IMR-90 (cell line): ENCODE measurements around the gene GUCY1A2. TPM values are rescaled to one million over a fixed set of nuclear protein-coding genes. Genes with fewer than 3 reads are reported as not detected.

Experiments
- ATAC-seq: fragments of 200-7000 bp; cut with Tn5 transposase; 2 replicates; pipeline ENCODE4 v1.9.1; 2020; ENCODE audit warnings: low read depth, mild to moderate bottlenecking, moderate library complexity
- BruUV-seq: library from RNA; stranded (reverse); fragments of 400-500 nt; replicated peaks from 2 replicates; lab custom pipeline; 2021; lab: Mats Ljungman, UMichigan
- CTCF ChIA-PET: fragments of 300-600 bp; formaldehyde crosslinking; extraction: SDS; loops from one replicate; lab custom pipeline; 2021; ENCODE audit warnings: antibody characterized with exemption; lab: Yijun Ruan, JAX
- POLR2A ChIA-PET: fragments of 300-600 bp; sonication (Branson Sonifier 250); formaldehyde crosslinking; loops from one replicate; lab custom pipeline; 2022; ENCODE audit warnings: antibody characterized with exemption; ENCODE audit not compliant: unreplicated experiment; lab: Charles Lee
- DNase-seq: peaks from one replicate; pipeline ENCODE4 v3.0.0; 2013
- H2AFZ ChIP-seq: replicated peaks from 2 replicates; pipeline ENCODE3; 2013; ENCODE audit warnings: low read length, mild to moderate bottlenecking; ENCODE audit not compliant: poor library complexity
- H2AK5ac ChIP-seq: 2 replicates; pipeline ENCODE4 v1.6.1; 2013; ENCODE audit warnings: low read depth, low read length, inconsistent platforms
- H2AK9ac ChIP-seq: replicated peaks from 2 replicates; pipeline ENCODE3; 2013; ENCODE audit warnings: mild to moderate bottlenecking, low read depth, low read length, moderate library complexity; ENCODE audit not compliant: poor library complexity
- H2BK120ac ChIP-seq: 2 replicates; pipeline ENCODE4 v1.6.1; 2013; ENCODE audit warnings: low read depth, low read length, inconsistent platforms
- H2BK15ac ChIP-seq: 3 replicates; pipeline ENCODE4 v1.6.1; 2013; ENCODE audit warnings: low read depth, low read length, inconsistent platforms
- H2BK20ac ChIP-seq: 2 replicates; pipeline ENCODE4 v1.6.1; 2013; ENCODE audit warnings: low read depth, mild to moderate bottlenecking, inconsistent platforms, low read length, moderate library complexity
- H2BK5ac ChIP-seq: 2 replicates; pipeline ENCODE4 v1.6.1; 2013; ENCODE audit warnings: mild to moderate bottlenecking, low read depth, low read length, inconsistent platforms; ENCODE audit not compliant: poor library complexity, severe bottlenecking
- H3K14ac ChIP-seq: replicated peaks from 2 replicates; pipeline ENCODE4 v1.6.1; 2013; ENCODE audit warnings: low read depth, low read length, inconsistent platforms
- H3K18ac ChIP-seq: 2 replicates; pipeline ENCODE4 v1.6.1; 2013; ENCODE audit warnings: low read depth, low read length, control low read depth
- H3K23ac ChIP-seq: 2 replicates; pipeline ENCODE4 v1.6.1; 2013; ENCODE audit warnings: low read depth, low read length, inconsistent platforms
- H3K27ac ChIP-seq: 2 replicates; pipeline ENCODE4 v1.5.1; 2013; ENCODE audit warnings: mild to moderate bottlenecking, control low read depth, low read length; ENCODE audit not compliant: insufficient read depth
- H3K27me3 ChIP-seq: 2 replicates; pipeline ENCODE4 v1.6.1; 2013; ENCODE audit warnings: low read length; ENCODE audit not compliant: control insufficient read depth, insufficient read depth
- H3K36me3 ChIP-seq: 2 replicates; pipeline ENCODE4 v1.6.1; 2013; ENCODE audit warnings: low read length, mixed read lengths; ENCODE audit not compliant: control insufficient read depth, insufficient read depth
- H3K4ac ChIP-seq: 2 replicates; pipeline ENCODE4 v1.6.1; 2013; ENCODE audit warnings: low read depth, low read length, inconsistent platforms
- H3K4me1 ChIP-seq: 2 replicates; pipeline ENCODE4 v1.6.1; 2013; ENCODE audit warnings: low read length, mixed read lengths; ENCODE audit not compliant: control insufficient read depth, insufficient read depth
- H3K4me2 ChIP-seq: 2 replicates; pipeline ENCODE4 v1.6.1; 2013; ENCODE audit warnings: low read depth, mild to moderate bottlenecking, control low read depth, low read length, moderate library complexity
- H3K4me3 ChIP-seq: 2 replicates; pipeline ENCODE4 v1.5.1; 2013; ENCODE audit warnings: low read depth, mild to moderate bottlenecking, control low read depth, low read length, moderate library complexity; ENCODE audit not compliant: insufficient read depth
- H3K56ac ChIP-seq: 2 replicates; pipeline ENCODE4 v1.6.1; 2013; ENCODE audit warnings: low read length, inconsistent platforms; ENCODE audit not compliant: insufficient read depth; ENCODE audit errors: extremely low read depth
- H3K79me1 ChIP-seq, 2 experiments: 2 replicates each; pipeline ENCODE4 v1.6.1; 2013; ENCODE audit warnings: low read length in 2 of 2, inconsistent platforms in 1 of 2, low read depth in 1 of 2
- H3K9ac ChIP-seq: 2 replicates; pipeline ENCODE4 v1.6.1; 2013; ENCODE audit warnings: low read depth, low read length, control low read depth
- H3K9me1 ChIP-seq: 2 replicates; pipeline ENCODE4 v1.6.1; 2013; ENCODE audit warnings: low read length, inconsistent platforms; ENCODE audit not compliant: insufficient read depth
- H3K9me3 ChIP-seq: 2 replicates; pipeline ENCODE4 v1.6.1; 2013; ENCODE audit warnings: low read length; ENCODE audit not compliant: control insufficient read depth, insufficient read depth
- H4K20me1 ChIP-seq: 2 replicates; pipeline ENCODE4 v1.6.1; 2013; ENCODE audit warnings: low read length, inconsistent platforms; ENCODE audit not compliant: insufficient read depth
- H4K5ac ChIP-seq: 2 replicates; pipeline ENCODE4 v1.6.1; 2013; ENCODE audit warnings: mild to moderate bottlenecking, low read depth, low read length, control low read depth
- H4K8ac ChIP-seq, 2 experiments: 2 replicates each; pipeline ENCODE4 v1.6.1; 2013; ENCODE audit warnings: low read depth in 2 of 2, low read length in 2 of 2, control low read depth in 1 of 2, inconsistent platforms in 1 of 2
- H4K91ac ChIP-seq: 2 replicates; pipeline ENCODE4 v1.6.1; 2013; ENCODE audit warnings: low read depth, low read length, inconsistent platforms; ENCODE audit not compliant: insufficient read depth
- BHLHE40 ChIP-seq: fragments of 150-350 bp; IDR thresholded peaks from 2 replicates; pipeline ENCODE4 v1.6.1; 2016; ENCODE audit warnings: mild to moderate bottlenecking, low read depth, low read length
- CEBPB ChIP-seq: IDR thresholded peaks from 2 replicates; pipeline ENCODE4 v1.6.1; 2012; ENCODE audit warnings: low read depth, low read length, improper control_type of control experiment
- CHD1 ChIP-seq: IDR thresholded peaks from 2 replicates; pipeline ENCODE4 v1.6.1; 2012; ENCODE audit warnings: low read depth, low read length, improper control_type of control experiment
- FOS ChIP-seq: fragments of 150-350 bp; IDR thresholded peaks from 2 replicates; pipeline ENCODE4 v1.6.1; 2016; ENCODE audit warnings: low read depth, low read length
- MAFK ChIP-seq: IDR thresholded peaks from 2 replicates; pipeline ENCODE4 v1.6.1; 2012; ENCODE audit warnings: low read depth, low read length, improper control_type of control experiment
- MAZ ChIP-seq: IDR thresholded peaks from 2 replicates; pipeline ENCODE4 v1.6.1; 2012; ENCODE audit warnings: low read depth, mild to moderate bottlenecking, low read length, improper control_type of control experiment, moderate library complexity, borderline replicate concordance
- MXI1 ChIP-seq: IDR thresholded peaks from 2 replicates; pipeline ENCODE4 v1.6.1; 2012; ENCODE audit warnings: low read depth, mild to moderate bottlenecking, low read length, moderate library complexity, borderline replicate concordance
- NFE2L2 ChIP-seq: fragments of 150-350 bp; IDR thresholded peaks from 2 replicates; pipeline ENCODE4 v1.6.1; 2016; ENCODE audit warnings: low read depth, mild to moderate bottlenecking, low read length
- POLR2A ChIP-seq: IDR thresholded peaks from 2 replicates; pipeline ENCODE4 v1.6.1; 2012; ENCODE audit warnings: mild to moderate bottlenecking, low read depth, low read length
- RAD21 ChIP-seq: IDR thresholded peaks from 2 replicates; pipeline ENCODE4 v1.6.1; 2012; ENCODE audit warnings: low read length, improper control_type of control experiment
- RCOR1 ChIP-seq: IDR thresholded peaks from 2 replicates; pipeline ENCODE4 v1.6.1; 2012; ENCODE audit warnings: mild to moderate bottlenecking, low read length, improper control_type of control experiment; ENCODE audit not compliant: insufficient replicate concordance
- SMC3 ChIP-seq: fragments of 150-350 bp; IDR thresholded peaks from 2 replicates; pipeline ENCODE4 v1.6.1; 2016; ENCODE audit warnings: low read depth, mild to moderate bottlenecking, antibody characterized with exemption, low read length, moderate library complexity
- WGBS, 2 experiments: methylation state at CpG; one replicate each; pipeline versions ENCODE4 v1.1.5 to v1.1.7; 2013; ENCODE audit warnings: missing lambda C conversion rate in 2 of 2; ENCODE audit not compliant: insufficient read length in 1 of 2; ENCODE audit errors: extremely low coverage in 2 of 2; 5-methylcytosine and 5-hydroxymethylcytosine counted together
- dilution Hi-C: fragments of 300-500 bp; cut with HindIII; formaldehyde crosslinking; loops from one replicate; pipeline ENCODE4 v1.14.3; 2018; ENCODE audit warnings: low sequenced_read_pairs; ENCODE audit not compliant: unreplicated experiment
- in situ Hi-C: fragments of 300-500 bp; cut with MboI; formaldehyde crosslinking; loops from 3 replicates; pipeline ENCODE4 v1.14.3; 2019; ENCODE audit warnings: low sequenced_read_pairs, inconsistent platforms, mixed read lengths
- intact Hi-C: fragments of 100-400 bp; cut with micrococcal nuclease; formaldehyde crosslinking; loops from 2 replicates; pipeline ENCODE4 v1.10.0; 2022
- polyA plus RNA-seq, 3 experiments: library from polyadenylated mRNA; depleted of rRNA; stranded (reverse); fragments of >200 nt; gene quantifications; 2 replicates each; pipeline ENCODE4 v1.2.3, GENCODE V29; 2012; ENCODE audit warnings: low replicate concordance in 1 of 3
- total RNA-seq: library from RNA; depleted of rRNA; stranded (reverse); fragments of >200 nt; gene quantifications from 2 replicates; pipeline ENCODE4 v1.2.3, GENCODE V29; 2012
- TF ChIP-seq, protein P1 (sequence below): fragments of 150-350 bp; IDR thresholded peaks from 2 replicates; pipeline ENCODE4 v1.6.1; 2017; ENCODE audit warnings: mild to moderate bottlenecking, antibody characterized with exemption, low read length, low read depth

Gene GUCY1A2
- total and polyA plus RNA-seq, 2 of the 4 experiments (the other 2 are of a cell fraction): under 0.01 to 0.03 TPM

DNA sequence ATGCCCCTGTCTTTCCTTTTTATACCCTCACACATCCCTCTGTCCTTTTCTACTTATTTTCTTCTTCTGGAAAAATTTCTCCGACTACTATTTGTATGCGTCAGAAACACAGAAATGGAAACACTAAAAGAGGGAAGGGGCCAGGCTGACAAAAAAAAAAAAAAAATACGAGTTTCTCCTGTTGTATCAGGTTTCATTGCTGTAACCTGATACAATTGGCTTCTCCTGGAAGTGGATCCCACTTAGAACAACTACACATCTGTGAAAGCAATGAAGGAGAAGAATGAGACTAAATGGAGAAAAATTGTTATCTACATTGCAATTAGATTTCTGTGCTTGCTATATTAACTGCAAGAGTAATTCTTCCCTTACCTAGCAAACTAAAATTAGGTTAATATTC lies 393.9 kb downstream of the GUCY1A2 start:
- no peak overlapping the region for H4K8ac ChIP-seq
- no peak overlapping the region for H3K9ac ChIP-seq
- TF ChIP-seq RCOR1 (no peak), CHD1 (no peak), FOS (no peak), POLR2A (no peak), BHLHE40 (no peak), MXI1 (no peak), MAZ (no peak), CEBPB (no peak), RAD21 (no peak), SMC3 (no peak), NFE2L2 (no peak), MAFK (no peak)
- TF ChIP-seq, protein P1, sequence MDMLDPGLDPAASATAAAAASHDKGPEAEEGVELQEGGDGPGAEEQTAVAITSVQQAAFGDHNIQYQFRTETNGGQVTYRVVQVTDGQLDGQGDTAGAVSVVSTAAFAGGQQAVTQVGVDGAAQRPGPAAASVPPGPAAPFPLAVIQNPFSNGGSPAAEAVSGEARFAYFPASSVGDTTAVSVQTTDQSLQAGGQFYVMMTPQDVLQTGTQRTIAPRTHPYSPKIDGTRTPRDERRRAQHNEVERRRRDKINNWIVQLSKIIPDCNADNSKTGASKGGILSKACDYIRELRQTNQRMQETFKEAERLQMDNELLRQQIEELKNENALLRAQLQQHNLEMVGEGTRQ: no peak
- no peak overlapping the region for H3K4me2 ChIP-seq
- intact Hi-C loops (no loop called here), in situ Hi-C loops (no loop called here), dilution Hi-C loops (no loop called here)
- no peak overlapping the region for H3K23ac ChIP-seq
- H2BK120ac ChIP-seq: no peak overlapping the region
- H4K91ac ChIP-seq: no peak overlapping the region
- no peaks in the 10 kb centered on the region for H3K4me1 ChIP-seq
- ChIA-PET CTCF (no interaction called here), POLR2A (no interaction called here)
- no TSS peak for BruUV-seq
- H3K18ac ChIP-seq: no peak overlapping the region
- no peak overlapping the region for H2AK5ac ChIP-seq
- H2BK15ac ChIP-seq: no peak overlapping the region
- no peak overlapping the region for H3K4ac ChIP-seq
- H2BK20ac ChIP-seq: no peak overlapping the region
- H2AK9ac ChIP-seq: no peak overlapping the region
- ATAC-seq (no peak), DNase-seq (peak; percentile 12)
- H4K20me1 ChIP-seq: no peaks in the 10 kb centered on the region
- H3K56ac ChIP-seq: no peak overlapping the region
- H3K4me3 ChIP-seq: no peak overlapping the region
- H2BK5ac ChIP-seq: no peak overlapping the region
- H3K9me3 ChIP-seq: no peaks in the 10 kb centered on the region
- H3K27me3 ChIP-seq: no peaks in the 10 kb centered on the region
- whole genome bisulfite sequencing, 2 experiments: no CpG with 5 or more reads among the region's 3 CpGs
- H3K27ac ChIP-seq: no peak overlapping the region
- no peak overlapping the region for H4K5ac ChIP-seq
- H3K9me1 ChIP-seq: no peaks in the 10 kb centered on the region
- no peak overlapping the region for H3K14ac ChIP-seq
- no peak overlapping the region for H2AFZ ChIP-seq
- no peaks in the 10 kb centered on the region for H3K79me1 ChIP-seq
- no peaks in the 10 kb centered on the region for H3K36me3 ChIP-seq
